Measurements from ENCODE around the gene NDUFS7. TPM values are rescaled to one million over a fixed set of nuclear protein-coding genes. Genes with fewer than 3 reads are reported as not detected.

NDUFS7 gene
- total and polyA plus RNA-seq, 9 of the 15 experiments (the other 6 are each of a cell fraction or from before 2014, with no cell fraction given): 6.0 to 271 (median 60.6) TPM

DNA sequence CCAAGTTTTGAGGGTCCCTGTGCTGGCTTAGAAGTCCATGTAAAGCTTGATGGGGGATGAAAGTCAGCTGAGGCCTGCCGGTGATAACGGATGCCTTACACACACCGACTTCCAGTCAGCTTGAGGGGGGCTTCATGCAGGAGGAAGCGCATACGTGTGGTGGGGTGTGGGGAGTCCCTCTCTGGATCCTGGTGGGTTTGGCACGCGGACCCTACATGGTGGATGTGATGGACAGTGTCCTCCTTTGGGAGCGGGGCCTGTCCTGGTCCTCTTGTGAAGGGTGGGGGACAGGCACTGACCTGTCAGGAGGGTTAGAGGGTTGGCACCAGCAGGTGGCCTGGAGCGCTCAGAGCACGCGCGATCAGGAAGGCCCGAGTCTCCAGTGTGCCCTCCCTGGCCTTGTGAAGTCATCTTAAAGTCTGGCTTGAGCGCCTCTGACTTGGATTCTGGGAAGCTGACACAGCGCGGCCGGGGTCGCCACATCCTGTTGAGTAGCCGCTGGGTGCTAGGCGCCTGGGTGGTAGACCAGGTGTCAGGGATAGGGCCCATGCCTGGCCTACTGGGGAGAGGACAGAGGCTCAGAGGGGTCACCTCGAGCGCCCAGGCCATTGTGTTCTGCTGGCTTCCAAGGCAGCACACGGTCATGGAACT is 26.6 kb downstream of the NDUFS7 start (continued):
- TF ChIP-seq, protein P1, sequence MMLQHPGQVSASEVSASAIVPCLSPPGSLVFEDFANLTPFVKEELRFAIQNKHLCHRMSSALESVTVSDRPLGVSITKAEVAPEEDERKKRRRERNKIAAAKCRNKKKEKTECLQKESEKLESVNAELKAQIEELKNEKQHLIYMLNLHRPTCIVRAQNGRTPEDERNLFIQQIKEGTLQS (IDR thresholded peaks at IDR 0.05): 0 out of 2 replicates have a peak, but pooled peaks have one; percentile 11
- TF ChIP-seq, protein P1 (CRISPR knock-in tag; conservative IDR thresholded peaks at IDR 0.05): no peak
- TF ChIP-seq, protein P2, sequence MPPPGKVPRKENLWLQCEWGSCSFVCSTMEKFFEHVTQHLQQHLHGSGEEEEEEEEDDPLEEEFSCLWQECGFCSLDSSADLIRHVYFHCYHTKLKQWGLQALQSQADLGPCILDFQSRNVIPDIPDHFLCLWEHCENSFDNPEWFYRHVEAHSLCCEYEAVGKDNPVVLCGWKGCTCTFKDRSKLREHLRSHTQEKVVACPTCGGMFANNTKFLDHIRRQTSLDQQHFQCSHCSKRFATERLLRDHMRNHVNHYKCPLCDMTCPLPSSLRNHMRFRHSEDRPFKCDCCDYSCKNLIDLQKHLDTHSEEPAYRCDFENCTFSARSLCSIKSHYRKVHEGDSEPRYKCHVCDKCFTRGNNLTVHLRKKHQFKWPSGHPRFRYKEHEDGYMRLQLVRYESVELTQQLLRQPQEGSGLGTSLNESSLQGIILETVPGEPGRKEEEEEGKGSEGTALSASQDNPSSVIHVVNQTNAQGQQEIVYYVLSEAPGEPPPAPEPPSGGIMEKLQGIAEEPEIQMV (tag; conservative IDR thresholded peaks at IDR 0.05; ENCODE audit: low read depth): no peak
- TF ChIP-seq ATF6 (CRISPR knock-in tag; IDR thresholded peaks at IDR 0.05): no peak
